Stromal cell of bone marrow (primary cell): ENCODE data around the gene CAMKV.
A peak's percentile ranks its signal among the peaks of the same experiment; 100 is the strongest.
"Not testable (repeated sequence)": the region's sequence is repeated elsewhere in the genome, so short reads cannot be mapped to it uniquely, and the experiment has no call there.

Experiments used
- DNase-seq: peaks from one replicate; pipeline ENCODE4 v3.0.0-alpha.2; 2012; ENCODE audit warnings: low read depth

CAMKV gene

GRCh38 chr3:49869525-49870126 lies at the start of gene CAMKV:
TSS of gene CAMKV (minus strand) at chr3:49869906. CDS start at chr3:49862388, 7,518 bp downstream.
- no peak for DNase-seq

- DNase-seq, result not testable (repeated sequence)
These were observed 48.3 kb upstream of the CAMKV start for GRCh38 chr3:49917806-49918590.

- DNase-seq, result peak; percentile 70
These were observed 47.0 kb upstream of the CAMKV start for GRCh38 chr3:49916686-49917085.

- no peak for DNase-seq
These were observed 45.2 kb upstream of the CAMKV start for GRCh38 chr3:49914906-49915305.

GRCh38 chr3:49912881-49913281 lies 43.2 kb upstream of the CAMKV start:
- DNase-seq, result no peak

GRCh38 chr3:49911611-49912010 lies 41.9 kb upstream of the CAMKV start:
- DNase-seq, result no peak

- DNase-seq, result no peak
These were observed 41.4 kb upstream of the CAMKV start for GRCh38 chr3:49911124-49911420.

- DNase-seq, result no peak
These were observed 40.9 kb upstream of the CAMKV start for GRCh38 chr3:49910409-49911123.

GRCh38 chr3:49908373-49909199 lies 38.9 kb upstream of the CAMKV start:
- no peak for DNase-seq

GRCh38 chr3:49906073-49906743 lies 36.5 kb upstream of the CAMKV start:
- DNase-seq, result no peak

- DNase-seq, result not testable (repeated sequence)
These were observed 34.7 kb upstream of the CAMKV start for GRCh38 chr3:49904448-49904847.

GRCh38 chr3:49903451-49904424 lies 34.0 kb upstream of the CAMKV start, which contains the start of gene MST1R:
TSS of gene MST1R (minus strand) at chr3:49903873. CDS start at chr3:49903609, 264 bp downstream.
- DNase-seq, result no peak

- DNase-seq, result no peak
These were observed 33.0 kb upstream of the CAMKV start for GRCh38 chr3:49902511-49903345.

GRCh38 chr3:49901366-49902339 lies 31.9 kb upstream of the CAMKV start:
- no peak for DNase-seq

- DNase-seq, result peak; percentile 29
These were observed 30.9 kb upstream of the CAMKV start for GRCh38 chr3:49900491-49901153.

GRCh38 chr3:49899815-49900214 lies 30.1 kb upstream of the CAMKV start:
- DNase-seq, result no peak

- no peak for DNase-seq
These were observed 29.3 kb upstream of the CAMKV start for GRCh38 chr3:49898991-49899390.

GRCh38 chr3:49896345-49896744 lies 26.6 kb upstream of the CAMKV start:
- DNase-seq, result no peak
